DMS 273 (cell line): ENCODE data around the gene GALNT17.

ENCODE experiments used
- DNase-seq: peaks from one replicate; lab custom pipeline; 2025; ENCODE audit not compliant: unreplicated experiment; lab: John Stamatoyannopoulos, UW

Gene GALNT17

DNA sequence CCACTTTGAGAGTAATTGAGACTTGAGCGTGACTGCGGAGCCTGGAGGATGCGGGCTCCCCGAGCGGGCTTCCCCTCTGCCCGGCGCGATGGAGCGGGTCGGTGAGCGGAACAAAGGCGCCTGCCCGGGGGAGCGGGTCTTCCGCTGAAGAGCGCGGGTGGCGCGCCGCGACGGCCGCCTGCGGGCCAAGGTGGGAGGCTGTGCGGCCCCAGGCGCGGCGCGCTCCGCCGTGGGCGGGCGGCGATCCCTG, at the start of gene GALNT17:
GALNT17 (plus strand) TSS at position 18 of the 250 bp plus-strand sequence.
- DNase-seq, result no peak

DNA sequence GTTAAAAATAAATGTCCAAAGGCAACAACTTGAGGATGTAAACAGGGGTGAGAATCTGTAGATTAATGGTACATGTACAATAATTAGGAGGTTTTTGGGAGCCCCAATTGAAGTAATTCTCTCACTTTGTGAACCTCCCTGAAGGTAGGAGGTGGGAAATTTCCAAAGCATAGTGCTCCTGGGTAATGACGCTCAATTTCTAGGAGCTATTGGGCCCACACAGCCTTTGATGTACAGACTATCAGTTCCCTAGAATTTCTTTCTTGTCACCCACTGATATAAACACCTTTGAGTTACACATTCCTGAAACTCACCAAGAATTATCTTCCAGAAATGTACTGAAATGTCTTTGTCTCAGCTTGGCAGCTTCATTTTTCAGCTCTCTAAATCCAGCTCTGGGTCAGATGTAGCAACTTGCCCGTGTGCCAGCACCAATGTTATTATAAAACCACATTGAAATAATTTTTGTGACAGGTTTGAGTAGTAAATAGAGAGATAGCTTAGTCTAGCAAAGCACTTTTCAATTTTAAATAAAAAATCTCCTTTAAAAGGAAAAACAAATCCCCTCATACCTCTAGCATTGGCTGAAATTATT, 36.6 kb upstream of the GALNT17 start:
- no peak for DNase-seq

DNA sequence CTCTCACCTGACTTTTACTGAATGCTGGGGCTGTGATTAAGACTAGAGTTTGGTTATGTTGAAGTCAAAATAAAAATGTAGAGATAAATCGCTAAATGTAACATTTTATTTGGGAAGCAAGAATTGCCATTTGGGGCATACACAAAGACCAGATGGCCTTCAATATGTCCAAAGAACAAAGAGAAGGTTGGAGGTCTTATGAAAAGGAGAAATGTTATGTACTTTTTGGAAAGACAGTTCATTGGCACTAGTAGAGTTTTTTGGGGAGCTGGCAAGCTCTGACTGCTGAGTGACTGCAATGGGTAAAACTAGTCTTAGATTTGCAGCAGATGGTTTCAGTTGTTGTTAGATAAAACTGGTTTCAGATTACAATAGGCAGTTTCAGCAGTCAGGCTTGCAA, 35.6 kb upstream of the GALNT17 start:
- peak; percentile 71 for DNase-seq

DNA sequence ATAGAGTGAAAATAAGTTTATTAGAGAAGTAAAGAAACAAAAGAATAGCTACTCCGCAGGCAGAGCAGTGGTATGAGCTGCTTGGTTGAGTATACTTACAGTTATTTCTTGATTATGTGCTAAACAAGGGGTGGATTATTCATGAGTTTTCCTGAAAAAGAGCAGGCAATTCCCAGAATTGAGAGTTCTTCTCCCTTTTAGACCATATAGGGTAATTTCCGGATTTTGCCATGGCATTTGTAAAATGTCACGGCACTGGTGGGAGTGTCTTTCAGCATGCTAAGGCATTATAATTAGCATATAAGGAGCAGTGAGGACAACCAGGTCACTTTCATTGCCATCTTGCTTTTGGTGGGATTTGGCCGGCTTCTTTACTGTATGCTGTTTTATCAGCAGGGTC, 25.7 kb upstream of the GALNT17 start:
- no peak for DNase-seq

DNA sequence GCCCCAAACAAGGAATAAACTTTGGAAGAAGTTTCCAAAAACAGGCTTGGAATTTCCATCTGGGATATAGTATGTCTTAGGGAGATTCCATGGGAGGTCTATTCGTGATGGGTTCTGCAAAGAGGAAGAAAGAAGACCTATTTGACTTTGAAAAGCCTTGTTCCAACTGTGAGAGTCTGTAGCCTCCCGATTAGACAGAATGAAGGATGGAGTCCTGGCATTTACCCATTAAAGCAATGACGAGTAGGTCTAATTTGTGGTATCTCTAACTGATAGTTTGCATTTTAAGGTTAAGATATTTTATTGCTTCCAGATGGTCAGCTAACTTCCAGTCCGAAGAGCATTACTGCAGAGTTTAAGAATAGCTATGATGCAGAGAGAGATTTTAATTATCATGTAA, 19.5 kb upstream of the GALNT17 start:
- DNase-seq, result peak; percentile 21

DNA sequence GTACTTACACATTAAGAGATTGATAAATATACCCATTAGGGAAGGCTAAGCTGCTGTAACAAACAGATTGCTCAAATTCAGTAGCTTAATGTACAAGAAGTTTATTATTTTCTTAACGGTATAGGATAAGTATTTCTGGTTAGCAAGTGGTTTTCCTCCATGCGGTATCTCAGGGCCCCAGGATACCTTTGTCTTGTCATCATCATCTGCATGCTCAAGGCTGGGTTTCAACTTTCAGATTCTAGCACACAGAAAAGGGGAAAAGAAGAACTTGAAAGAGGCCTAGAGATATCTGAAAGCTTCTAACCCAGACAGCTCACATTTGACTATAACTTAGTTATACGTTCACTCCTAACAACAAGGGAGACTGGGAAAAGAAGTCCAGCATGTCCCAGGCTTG, 11.8 kb upstream of the GALNT17 start:
- no peak for DNase-seq

DNA sequence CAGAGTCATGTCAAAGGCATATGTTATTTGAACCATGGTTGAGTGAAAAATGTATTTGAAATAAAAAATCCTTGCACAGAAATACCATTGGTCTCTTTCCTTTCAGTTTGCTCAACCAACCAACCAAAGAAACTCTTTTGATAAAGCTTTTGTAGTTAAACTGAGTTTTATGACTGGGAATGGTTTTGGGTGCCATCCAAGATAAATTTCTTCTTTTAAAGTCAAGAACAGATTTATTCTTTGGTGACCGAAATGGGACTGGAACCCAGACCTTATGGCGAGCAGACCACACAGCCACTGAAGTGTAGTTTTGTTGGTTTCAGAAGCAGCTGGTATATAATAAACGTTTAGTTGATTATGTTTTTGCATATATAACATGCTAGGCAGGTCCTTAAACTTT, 2.8 kb upstream of the GALNT17 start:
- no peak for DNase-seq

DNA sequence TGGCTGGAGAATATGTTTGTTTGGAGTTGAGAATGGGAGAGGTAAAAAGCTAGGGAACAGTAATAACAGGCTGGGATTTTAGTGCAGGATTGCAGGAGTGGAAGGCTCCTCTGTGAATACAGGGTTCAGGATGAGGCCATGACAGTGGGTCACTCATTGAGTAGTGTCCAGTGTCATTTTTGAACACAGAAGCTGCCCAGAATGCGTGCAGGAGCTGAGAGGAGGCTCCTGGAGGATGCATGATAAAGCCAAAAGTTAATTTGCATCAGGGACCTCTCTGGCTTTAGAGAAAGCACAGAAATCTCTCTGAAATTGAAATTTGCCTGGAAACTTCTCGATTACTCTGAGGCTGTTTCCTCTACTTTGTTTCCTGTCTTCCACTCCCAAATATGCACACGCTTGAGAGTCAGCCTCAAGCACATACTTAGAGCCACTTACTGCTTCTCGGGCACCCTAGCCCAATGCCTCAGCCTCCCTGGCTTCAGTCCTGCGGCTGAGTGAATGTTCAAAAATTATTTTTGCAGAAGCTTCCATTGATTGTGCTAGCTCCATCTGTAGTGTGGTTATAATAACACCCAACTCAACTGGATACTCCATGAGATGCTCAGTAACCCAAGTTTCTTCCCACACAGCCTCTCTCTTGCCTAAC, 1.8 kb upstream of the GALNT17 start:
- no peak for DNase-seq

DNA sequence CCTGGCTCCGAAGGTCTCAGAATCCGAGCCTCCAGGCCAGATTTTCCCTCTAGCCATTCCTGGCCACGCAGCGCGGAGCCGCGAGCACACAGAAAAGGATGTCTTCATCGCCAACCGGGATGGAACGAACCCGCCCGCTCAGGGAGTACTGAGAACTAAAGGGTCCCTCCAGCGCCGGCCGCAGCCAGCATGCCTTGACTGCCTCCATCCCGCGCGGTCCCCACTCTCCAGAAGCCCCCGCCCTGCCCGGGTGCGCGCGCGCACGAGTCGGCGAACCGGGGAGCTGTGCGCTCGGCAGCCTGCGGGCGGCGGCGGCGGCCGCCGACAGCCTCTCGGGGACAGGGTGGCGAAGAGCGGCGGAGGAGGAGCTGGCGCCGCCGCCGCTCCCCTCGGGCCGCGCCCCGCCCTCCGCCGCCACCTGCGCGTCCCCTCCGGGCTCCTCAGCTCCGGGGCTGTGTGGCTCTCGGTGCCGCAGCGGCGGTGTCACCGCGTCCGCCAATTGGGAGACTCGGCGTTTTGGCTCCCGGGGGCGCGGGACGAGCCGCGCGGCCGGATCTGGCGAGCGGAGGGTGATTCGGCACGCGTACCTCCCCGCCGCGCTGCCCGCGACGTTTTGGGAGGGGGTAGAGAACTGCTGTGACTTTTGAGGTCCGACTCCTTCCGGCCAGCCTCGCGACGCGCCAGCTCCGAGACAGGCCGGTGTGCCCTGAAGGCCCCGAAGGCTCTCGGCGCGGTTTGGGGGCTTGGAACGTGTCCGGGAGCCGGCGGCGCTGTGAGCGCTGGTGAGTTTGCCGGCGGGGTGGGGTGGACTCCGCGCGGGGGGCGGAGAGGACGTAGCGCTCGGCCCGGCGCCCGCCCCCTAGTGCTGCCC, 453 bp upstream of the GALNT17 start:
- DNase-seq, result peak; percentile 95

DNA sequence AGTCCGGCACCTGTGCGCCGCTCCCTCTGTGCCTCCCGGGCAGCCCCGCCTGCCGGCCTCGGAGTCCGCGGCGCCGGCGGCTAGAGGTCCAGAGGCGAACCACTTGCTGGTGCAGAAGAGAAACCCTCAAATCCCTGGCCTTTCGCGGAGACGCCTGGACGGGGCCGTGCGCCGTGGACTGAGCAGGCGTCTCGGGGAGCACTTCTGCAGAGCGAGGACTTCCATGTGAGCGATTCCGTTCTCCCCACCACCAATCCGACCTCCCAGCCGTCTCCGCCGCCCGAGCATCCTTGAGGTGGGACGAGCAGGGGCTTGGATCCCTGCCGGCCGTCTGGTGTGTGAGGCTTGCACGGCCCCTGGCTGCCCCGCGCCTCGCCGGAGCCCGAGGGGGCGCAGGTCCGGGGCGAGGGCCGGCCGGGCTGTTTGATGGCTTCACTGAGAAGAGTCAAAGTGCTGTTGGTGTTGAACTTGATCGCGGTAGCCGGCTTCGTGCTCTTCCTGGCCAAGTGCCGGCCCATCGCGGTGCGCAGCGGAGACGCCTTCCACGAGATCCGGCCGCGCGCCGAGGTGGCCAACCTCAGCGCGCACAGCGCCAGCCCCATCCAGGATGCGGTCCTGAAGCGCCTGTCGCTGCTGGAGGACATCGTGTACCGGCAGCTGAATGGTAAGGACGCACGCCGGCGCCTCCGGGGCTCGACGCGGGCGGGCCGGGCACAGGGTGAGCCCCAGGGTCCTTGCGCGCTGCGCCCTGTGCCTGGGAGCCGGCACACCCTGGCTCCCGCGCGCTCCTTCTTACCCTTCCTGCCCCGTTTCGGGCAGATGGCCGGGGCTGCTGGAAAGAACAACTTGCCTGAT, 660 bp downstream of the GALNT17 start:
- DNase-seq, result peak; percentile 86

DNA sequence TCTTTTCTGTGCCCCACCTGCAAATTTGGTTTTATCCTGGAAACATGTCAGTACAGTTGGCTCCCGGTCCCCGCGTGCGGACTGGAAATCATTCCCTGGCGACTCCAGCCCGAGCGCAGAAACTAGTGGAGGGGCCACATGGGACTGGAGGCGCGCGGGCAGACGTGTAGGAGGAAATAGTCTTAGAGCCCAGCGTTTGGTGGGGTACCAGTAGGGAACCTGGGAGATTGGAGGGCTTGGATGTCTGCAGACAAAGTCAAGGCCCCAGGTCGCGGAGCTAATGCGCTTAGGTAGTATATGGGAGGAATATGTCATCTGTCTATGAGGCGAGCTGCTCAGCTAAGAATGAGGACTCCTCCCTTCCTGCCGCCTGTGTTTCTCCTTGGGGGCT, 1.3 kb downstream of the GALNT17 start:
- DNase-seq, result peak; percentile 64

DNA sequence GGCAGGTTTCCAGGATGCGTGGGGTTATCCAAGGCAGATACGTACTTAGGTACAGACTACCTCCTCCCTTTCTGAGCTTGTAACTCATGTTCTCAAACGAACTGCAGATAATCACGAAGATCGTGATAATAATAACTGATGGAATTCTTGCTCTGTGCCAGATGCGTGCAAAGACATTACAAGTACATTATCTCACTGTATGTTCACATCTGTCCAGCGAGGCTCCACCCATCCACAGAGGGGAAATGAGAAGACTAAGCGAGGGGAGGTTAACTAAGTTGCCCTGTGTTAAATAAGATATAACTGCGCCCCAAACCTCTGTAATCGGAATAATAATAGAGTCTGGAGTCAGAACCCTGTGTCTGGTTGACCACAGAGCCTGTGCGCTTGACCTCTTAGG, 1.9 kb downstream of the GALNT17 start:
- DNase-seq, result peak; percentile 28

DNA sequence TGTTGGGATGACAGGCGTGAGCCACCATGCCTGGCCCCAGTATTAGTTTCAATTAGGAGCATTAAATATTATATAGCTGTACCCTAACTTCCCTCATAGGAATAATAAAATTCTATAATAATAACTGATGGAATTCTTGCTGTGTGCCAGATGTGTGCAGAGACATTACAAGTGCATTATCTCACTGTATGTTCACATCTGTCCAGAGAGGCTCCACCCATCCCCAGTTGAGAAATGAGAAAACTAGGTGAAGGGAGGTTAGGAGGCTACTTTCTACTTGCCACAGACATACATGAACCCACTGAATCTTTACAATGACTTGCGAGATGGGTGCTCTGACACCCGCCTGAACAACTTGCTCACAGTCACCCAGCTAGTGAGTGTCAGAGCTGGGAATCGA, 3.2 kb downstream of the GALNT17 start:
- peak; percentile 37 for DNase-seq

DNA sequence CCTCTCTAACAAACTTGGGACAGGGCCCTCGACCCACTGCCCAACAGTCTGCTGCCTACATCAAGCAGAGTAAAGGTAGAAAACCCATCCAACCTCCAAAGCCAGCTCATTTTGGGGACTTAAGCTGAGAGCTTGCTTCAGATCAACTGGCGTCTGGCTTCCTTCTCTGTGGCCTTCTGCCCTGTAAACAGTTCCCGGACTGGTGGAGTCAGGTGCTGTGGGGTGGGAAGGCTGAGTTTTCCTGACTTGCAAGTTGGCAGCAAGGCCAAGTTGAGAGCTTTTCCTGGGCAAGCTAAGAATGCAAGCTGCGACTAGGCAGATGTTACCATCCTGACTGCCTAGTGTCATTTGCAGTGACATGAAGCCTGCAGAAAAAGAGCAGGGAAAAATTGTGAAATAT, 3.7 kb downstream of the GALNT17 start:
- peak; percentile 93 for DNase-seq

DNA sequence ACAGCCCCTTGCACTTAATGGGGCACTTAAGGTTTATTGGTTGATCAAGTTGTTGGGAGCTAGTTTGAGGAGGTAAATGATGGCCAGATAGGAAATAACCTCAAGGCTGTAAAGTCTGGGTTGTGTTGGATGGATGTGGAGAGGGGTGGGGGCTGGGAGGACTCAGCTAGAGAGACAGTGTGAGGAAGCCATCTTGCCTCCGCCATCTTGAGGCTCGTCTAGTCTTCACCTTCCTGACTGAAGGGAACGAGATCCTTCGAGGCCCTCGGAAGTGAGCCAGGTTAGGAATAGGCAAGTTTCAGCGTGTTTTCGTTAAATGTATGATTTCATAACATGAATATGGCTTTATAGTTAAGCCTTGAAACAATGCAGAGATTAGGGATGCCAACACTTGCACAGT, 5.5 kb downstream of the GALNT17 start:
- no peak for DNase-seq

DNA sequence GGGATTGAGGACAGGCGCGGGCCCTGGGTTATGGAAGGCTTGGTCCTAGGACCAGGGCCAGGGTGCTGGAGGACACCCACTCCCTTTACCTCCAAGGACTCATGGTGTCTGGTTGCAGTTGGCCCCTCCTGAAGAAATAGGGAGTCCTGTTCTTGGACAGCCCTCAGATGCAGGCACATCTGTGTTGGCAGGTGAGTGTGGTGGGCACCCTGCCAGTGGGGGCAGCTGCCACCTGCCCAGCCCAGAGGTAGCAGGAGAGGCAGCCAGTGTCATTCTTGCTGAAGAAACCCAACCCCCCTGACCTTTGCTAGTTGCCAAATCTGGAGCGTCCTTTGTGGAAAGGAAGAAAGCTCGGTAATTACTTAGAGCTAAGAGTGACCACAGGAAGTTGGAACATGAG, 8.3 kb downstream of the GALNT17 start:
- peak; percentile 51 for DNase-seq

DNA sequence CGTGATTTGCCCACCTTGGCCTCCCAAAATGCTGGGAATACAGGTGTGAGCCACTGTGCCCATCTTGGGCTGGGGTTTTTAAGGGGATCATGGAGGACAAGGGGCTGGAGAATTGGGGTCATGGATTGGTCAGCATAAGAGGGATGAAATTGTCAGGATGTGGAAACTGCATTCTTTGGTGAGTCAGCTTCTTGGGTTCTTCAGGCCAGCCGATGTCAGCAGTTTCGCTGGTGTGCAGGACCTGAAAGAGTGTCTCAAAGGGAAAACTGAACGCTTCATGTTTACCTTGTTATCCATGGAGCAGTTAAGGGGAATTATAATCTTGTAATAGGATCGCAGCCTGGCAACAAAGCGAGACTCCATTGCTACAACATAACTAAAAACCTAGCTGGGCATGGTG, 13.0 kb downstream of the GALNT17 start:
- no peak for DNase-seq

DNA sequence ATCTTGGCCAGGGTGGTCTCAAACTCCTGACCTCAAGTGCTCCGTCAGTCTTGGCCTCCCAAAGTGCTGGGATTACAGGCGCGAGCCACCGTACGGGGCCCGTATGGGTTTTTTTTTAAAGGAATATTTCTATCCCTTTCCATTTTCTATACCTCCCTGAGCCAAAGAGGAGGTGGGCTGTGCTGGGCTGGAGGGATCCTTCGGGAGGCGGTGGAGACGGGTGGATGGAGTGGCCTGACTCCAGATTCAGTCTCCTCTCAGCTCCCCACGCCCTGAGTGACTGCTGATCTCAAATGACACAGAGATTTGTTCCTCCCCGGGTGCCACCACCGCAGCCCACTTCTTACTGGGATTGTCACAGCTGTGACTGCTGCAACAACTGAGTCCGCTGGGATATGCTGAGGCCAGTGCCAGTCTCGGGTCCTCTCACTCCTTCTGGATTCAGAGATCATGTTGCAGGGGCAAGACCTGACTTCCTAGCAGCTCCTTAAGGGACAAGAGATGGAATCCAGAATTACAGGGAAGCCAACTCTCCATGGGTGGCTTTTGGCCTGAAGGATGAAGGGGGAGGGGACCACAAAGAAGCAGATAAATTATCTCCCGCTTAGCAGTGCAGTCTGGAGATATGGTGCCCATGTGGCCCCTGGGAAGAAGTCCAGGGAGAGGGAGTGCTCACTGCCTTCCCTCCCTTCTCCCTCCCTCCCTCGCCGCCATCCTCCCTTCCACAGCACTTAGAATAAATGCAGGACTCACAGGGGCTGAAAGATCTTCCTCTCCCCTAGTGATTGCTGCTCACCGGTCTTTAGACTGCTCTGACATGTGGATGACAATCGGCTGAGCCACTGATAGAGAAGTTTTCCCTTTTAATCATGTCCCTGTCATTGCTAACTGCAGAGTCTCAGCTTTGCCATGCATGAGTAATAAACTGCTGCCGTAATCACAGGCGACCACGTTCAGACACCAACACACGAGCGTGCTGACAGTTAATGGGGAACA, 14.3 kb downstream of the GALNT17 start:
- DNase-seq, result peak; percentile 51

DNA sequence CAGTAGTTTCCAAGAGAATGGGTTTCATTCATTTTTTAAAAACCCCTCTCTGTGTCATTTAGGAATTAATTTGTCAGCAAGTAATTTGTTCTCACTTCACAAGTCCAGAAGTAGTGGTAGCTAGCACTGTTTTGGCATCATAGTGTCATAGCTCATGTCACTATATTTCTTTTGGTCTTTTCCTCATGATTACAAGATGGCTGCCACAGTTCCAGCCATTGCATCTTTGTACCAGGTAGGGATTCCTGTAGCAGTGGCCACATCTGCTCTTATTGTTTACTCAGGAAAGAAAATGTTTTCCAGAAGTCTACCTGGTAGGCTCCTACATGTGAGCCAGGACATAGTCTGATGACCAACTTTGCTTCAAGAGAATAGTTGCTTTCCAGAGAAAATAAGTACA, 16.2 kb downstream of the GALNT17 start:
- DNase-seq, result no peak

DNA sequence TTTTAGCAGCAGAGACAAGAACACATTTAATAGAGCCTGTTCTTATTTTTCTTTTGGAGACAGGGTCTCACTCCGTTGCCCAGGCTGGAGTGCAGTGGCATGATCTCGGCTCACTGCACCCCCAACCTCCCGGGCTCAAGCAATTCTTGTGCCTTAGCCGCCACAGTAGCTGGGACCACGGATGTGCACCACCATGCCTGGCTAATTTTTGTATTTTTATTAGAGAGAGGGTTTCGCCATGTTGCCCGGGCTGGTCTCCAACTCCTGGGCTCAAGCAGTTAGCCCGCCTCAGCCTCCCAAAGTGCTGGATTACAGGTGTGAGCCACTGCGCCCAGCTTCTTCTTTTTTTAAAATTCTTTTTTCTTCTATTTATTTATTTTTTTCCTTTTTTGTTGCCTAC, 23.3 kb downstream of the GALNT17 start:
- no peak for DNase-seq
